Right lung (tissue), 5 donors: ENCODE results near the gene CCDC92. TPM values are rescaled to one million over a fixed set of nuclear protein-coding genes. Genes with fewer than 3 reads are reported as not detected.
A peak's percentile ranks its signal among the peaks of the same experiment; 100 is the strongest.

ENCODE experiments used
- DNase-seq, 2 donors: peaks; one replicate each; pipeline ENCODE4 v3.0.0-alpha.2; 2013
- polyA plus RNA-seq, 5 donors: library from polyadenylated mRNA; unstranded; fragments of 120-200 nt; gene quantifications; one replicate each; pipeline versions ENCODE4 v1.2.1 to v1.2.3, GENCODE V29; 2013; ENCODE audit warnings: inconsistent platforms in 1 of 5, low replicate concordance in 1 of 5; ENCODE audit not compliant: insufficient read length in 5 of 5, insufficient read depth in 1 of 5

Gene CCDC92
- polyA plus RNA-seq, 5 donors = 51.4 to 70.0 (median 59.6) TPM

DNA sequence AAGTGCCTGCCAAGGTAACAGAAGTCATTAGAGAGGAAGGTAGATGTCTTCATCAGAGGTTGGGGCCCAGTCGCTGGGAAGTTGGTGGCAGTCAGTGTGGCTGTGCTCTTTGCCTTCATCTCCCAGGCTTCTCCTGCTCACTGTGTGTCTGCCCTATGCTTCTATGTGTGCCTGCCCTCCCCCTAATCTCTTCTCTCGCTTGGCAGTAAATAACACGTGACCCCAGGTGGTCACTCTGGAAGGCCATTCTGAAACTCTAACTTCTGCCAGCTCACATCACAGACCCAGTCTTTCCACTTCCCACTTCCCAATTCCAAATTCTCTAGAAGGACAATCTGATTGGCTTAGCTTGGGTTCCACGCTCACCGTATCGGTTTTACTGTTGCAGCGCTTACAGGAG lies 9.6 kb upstream of the CCDC92 start:
- no peak for DNase-seq

DNA sequence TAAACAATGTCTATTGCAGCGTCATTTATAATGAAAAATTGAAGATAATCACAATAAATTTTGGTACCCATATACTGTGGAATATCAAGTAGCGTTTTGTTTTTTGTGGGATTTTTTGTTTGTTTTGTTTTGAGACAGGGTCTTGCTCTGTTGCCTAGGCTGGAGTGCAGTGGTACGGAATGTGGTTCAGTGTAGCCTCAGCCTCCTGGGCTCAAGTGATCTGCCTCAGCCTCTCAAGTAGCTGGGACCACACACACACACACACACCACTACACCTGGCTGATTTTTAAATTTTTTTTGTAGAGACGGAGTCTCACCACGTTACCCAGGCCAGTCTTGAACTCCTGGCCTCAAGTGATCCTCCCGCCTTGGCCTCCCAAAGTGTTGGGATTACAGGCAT lies 6.9 kb upstream of the CCDC92 start:
- DNase-seq = no peak

DNA sequence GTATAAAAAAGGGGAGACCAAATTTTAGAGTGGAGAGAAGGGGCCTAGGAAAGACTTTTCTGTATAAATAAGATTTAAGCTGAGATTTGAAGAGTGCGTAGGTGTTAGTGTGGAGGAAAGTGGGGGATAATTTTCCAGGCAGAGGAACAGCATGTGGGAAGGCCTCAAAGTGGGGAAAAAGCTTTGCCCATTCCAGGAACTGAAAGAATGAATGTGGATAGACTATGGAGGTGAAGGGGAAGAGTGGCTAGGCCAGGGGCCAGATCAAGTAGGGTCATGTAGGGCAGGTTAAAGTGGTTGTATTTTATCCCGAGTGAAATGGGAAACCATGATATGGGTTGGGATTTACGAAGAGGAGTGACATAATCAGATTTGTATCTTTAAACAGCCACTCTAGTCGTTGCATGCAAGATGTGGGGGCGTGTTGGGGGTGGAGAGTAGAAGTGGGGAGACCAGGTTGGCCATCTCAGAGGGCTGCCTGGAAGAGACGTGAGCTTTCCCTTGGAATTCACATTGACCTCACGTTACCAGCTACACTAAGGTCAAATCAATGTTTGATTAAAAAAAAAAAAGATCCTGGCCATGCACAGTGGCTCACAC lies 3.7 kb upstream of the CCDC92 start:
- no peak for DNase-seq

DNA sequence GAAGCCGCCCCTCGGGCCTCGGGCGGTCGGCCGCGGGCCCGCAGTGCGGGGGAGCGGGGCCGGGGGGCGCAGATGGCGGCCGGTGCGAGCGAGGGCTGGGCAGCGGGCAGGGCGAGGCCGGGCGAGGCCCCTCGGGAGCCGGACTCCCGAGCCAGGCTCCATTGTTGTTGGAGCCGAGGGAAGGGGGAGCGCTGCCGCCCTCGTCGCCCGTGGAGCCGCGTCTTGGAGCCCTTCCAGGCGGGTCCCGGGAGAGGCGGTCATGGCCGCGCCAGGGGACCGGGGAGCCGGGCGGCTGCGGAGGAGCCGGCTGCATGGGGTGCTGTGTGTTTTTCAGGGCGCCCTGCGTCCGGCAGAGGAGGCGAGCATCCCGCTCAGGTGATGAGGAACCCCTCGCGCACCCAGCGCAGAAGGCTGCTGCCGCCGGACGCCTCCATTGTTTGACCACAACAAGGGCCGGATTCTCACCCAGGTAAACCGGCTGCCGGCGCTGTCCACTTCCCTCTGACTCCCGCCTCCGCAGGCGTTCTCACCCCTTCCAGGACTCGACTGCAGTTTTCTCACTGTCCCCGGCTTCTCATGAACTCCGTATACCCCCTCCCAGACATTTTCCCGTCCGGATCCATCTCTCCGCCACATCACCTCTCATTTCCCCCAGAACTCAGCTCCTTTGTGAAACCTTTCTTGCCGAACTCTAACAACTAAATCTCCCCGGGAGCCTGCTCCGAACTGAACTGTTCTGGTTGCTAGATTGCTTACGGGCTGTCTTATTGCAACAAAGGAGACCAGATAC lies 1.1 kb upstream of the CCDC92 start:
- DNase-seq = peak in 1 of 2 donors; percentile 39

DNA sequence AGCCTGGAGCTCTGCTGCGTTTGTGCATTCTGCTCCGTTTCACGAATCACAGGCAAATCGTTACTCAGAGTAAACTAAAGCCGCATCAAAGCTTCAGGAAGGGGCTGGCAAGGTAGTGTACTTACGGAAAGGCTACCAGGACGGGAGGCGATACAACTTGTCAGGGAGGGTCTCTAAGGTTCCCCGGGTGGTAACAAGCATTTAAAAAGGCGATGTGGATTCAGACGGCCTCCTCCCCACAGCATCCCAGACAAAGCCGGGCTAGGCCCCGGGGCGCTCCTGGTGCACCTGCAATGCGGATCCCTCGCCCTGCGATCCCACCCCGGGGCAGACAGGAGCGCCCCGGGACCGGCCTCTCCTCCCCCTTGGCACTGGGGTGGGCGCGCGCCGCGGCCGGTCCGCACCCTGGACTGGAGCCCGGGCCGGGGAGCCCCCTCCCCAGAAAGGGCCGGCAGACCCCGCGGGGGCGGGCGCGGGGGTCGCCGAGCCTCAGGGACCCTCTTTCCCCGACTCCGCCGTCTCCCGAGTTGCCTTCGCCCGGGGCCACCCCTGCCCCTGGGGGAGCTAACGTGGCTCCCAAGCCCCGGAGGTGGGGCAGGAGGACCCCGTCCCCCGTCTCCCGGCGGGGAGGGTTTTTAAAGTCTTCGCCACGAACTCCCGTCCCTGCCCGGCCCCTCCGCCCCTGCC lies 718 bp downstream of the CCDC92 start:
- DNase-seq = peak; percentile 25 to 30

DNA sequence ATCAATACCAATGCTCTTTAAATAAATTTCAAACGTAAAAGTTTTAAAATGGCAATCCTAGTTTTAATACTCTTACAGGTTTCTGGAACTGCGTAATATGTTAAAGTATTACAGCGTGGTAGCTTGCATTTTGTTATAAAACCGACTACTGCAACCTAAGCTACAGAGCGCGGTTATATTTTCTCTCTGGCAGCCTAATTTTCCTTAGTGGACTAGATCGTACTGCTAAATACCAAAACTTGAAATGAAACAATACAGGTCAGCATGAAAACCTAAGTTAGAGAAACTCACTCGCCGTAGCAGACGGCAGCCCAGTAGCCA lies 1.2 kb downstream of the CCDC92 start:
- no peak for DNase-seq

DNA sequence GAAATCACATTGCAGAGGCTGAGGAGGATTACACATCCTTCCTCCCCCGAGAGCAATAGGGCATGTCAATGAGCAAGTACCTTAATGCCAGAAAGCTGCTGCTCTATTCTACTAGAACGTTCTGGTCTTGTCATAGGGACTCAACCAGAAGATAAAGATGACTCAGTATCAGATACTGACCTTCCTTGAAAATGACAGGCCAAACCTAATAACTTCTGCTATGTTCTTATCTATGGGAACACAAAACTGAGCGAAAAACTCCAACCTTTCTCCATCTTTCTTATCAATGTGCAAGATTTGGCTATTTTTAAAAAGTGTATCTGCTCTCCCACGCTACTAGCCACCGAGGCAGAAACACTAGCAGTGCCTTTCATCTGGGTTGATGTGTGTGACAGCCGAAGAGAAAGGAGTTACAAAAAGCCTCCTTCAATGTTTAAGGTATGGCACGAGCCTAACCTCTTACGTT lies 5.5 kb downstream of the CCDC92 start:
- DNase-seq = no peak

DNA sequence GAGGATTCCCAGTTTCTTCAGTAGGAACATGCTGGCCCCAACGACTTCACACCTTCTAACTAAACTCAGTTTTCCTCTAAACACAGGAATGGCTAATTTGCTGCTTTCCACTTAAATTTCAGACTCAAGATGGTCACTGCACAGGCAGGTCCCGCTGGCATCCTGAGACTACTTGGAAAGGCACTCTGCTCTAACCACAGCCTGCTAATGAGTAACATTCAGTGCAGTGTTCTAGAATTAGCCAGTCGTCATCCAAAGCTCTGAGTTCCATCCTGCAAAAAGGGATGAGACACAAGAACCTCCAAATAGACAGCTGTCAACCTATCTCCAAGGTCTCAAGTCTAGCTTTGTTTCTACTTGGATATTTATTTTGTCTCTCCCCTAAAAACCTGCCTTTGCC lies 6.0 kb downstream of the CCDC92 start:
- no peak for DNase-seq

DNA sequence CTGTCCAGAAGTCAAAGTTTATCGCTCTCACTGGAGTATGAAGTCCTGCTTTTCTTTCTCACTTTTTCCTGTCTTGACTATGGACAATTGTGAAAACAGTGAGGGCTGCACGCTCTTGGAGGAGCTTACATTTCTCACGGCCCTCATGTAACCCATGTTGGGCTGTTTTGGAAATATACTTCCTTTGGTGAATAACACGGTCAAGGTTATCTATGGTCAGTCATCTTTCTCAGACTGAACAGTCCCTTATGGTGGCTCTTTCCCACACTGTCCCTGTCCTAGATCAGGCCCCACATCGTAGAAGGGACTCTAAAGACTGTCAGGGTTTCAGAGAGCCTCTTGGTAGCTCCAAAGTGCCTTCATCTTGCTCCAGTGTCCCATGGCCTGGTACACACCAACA lies 7.2 kb downstream of the CCDC92 start:
- DNase-seq = no peak

DNA sequence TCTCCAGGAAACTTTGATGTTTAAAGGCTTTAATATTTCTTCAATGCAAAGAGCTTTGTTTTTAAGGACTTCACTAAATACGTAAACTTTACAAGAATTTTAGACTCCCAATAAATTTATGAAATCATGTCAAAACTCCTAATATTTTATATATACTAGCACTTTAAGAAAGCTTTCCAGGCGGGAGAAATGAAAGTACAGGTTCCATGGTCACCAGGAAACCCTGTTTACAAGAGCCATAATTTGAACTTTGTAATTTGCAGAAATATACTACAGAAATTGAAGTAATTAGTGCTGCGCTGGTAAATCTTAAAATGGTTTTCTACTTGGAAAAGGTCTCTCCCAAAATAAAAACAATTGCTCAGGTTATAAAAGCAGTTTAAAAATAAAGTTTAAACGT lies 8.8 kb downstream of the CCDC92 start:
- no peak for DNase-seq

DNA sequence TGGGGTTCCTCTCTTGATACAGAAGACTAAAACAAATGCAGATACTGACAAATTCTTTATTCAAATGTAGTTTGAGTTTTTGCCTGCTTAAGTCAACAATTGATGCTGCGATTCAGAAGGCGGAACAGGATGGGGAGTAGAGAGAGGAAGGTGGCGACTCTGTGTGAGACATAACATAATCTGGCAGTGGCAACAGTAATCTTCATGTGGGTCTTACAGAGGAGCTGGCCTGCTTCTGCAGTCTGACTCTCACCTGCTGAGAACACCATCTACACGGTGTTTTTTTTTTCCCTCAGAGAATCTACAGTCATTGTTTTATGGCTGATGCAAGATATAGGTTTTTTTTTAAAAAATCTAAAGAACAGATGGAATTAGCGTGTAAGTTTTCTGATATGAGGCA lies 10.1 kb downstream of the CCDC92 start:
- no peak for DNase-seq

DNA sequence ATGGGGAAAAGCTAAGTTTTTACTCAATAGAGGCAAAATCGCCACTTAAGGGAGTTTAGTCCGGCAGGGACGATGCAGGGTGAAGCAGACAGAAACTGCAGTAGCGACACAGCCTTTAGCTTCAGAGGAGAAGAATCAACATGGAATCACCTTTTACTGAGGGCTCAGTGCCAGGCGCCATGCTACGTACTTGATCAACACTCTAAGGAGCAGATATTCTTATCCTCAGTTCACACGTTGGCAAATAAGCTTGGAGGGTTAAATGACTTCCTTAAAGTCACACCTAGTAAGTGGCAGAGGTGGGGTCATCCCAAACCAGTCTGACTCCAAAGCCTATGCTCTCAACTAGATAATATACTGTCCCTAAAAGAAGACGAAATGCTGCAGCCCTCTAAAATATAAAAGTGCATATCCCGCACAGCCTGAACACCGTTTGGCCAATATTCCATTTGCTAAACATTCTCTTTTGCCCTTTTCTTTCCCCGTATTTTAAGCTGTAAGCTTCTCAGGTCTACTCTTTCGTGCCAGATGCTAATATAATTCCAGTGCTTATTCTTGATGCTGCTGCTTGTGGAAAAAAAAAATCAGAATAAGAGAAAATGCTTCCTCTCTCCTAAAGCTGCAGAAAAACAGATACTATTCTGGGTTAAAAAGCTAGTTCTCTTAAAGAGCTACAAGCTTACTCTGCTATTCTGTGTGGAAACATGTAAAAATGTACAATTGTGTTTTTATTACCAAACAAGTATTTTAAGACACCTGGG lies 10.9 kb downstream of the CCDC92 start:
- DNase-seq = no peak

DNA sequence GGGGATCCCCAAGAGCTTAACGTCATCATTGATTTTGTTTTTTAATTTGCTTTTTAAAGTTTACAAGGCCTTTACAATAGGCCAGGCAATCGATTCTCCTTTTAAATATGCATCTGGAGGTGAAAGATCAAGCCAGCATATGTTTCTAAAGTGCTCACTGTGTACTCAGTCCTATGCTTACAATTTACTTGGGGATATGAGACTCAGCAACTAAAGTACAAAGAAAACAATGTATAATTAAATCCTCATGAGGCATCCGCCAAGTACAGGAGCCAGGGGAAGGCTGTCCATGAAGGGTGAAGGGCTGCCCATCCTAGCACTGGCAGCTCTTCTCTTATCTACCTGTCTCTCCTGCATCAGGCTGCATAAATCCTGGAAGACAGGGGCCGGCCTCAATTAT lies 11.8 kb downstream of the CCDC92 start:
- no peak for DNase-seq

DNA sequence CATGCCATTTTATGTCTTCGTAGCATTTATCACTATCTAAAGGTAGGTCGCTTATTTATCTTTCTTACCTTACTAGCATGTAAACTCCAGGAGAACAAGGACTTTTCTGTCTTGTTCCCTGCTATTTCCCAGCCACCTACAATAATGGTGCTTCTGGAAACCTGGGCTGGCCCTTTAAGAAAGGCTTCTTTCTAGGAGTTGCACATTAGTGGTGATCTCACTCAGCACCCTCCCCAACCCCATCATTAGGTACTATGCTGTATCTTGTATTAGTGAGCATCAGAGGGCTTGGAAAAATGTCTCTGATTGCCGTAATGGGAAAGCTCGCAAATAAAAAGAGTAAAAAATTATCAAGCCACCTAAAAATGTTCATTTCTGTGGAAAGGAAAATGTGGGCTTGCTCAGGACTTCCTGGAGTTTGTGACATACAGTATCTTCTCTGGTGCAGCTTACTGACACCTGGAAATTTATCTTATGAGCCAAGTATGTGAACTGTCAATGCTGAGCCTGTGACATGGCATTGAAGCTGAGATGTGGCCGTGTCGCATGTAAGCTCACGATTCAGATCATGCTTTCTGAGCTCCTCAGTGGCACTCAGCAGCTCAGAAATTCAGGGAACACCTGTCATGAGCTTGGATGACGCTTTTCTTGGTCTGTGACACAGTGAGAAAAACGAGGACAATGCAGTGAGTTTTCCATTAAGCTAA lies 12.4 kb downstream of the CCDC92 start:
- DNase-seq = no peak

DNA sequence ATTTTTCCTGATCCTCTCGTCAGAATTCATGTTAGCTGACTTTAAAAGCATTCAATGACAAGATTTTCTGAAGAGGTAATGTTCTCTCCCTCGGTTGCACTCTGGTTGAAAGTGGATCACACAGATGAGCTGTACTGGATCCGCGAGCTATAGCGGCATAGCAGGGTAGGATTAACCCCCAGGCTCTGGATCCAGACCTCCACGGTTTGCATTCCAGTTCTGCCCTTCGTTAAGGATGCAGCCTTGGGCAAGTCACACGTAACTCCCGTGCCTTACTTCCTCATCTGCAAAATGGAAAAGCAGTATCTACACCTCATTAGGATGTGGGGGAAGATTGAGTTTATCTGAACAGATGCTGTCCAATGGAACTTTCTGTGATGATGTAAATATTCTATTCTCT lies 13.8 kb downstream of the CCDC92 start:
- no peak for DNase-seq

DNA sequence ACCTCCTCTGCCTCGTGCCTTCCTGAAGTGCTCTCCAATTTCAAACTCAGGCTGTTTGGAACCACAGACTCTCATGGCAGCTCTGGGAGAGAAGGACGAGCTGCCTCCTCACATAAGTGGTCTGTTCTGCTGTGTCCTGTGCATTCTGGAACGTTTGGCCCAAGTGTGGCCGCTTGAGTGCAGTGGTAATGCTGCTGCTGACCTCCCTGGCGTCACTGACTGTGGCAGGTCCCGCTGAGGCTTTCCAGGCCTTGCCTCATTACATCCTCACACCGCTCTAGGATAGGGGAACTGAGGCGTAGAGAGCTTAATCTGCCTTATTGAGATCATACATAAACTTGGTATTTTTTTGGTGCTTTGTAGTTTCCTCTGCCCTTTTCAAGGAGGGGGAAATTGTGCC lies 14.2 kb downstream of the CCDC92 start:
- no peak for DNase-seq

DNA sequence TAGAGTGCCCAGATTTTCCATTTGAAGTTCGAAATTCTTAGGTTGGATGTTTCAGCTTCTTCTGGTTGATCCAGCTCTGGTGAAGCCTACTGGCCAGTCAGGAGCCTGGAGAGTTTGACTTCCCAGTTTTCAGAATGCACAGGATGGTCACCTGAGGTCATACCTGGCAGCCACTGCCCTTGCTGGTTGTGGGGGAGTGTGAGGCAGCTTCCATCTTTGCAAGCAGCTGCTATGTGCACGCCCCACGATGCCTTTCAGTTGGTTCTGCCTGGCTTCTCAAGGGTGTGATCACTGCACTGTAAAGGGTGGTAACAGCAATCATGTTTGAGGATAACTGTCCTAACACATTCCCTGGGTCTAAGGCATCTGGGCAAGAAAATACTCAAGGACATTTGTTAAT lies 15.4 kb downstream of the CCDC92 start:
- no peak for DNase-seq

DNA sequence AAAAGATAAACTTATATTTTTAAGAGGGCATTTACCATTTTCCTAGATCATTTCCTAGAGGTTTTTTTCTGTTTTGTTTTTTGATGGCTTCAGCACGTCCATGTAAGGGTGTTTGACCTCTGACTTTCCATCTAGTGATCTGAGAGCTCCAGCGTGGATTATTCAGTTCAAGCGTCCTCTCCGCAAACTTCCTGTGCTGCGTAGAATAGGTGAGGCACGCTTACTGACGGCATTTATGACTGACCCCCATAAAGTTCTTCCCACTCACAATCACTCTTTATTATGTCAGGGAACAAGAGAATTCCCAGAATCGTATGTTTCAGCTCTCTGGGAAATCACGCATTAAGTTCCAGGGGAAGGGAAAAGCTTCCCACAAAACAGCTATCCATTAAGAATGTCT lies 16.4 kb downstream of the CCDC92 start:
- DNase-seq = no peak

DNA sequence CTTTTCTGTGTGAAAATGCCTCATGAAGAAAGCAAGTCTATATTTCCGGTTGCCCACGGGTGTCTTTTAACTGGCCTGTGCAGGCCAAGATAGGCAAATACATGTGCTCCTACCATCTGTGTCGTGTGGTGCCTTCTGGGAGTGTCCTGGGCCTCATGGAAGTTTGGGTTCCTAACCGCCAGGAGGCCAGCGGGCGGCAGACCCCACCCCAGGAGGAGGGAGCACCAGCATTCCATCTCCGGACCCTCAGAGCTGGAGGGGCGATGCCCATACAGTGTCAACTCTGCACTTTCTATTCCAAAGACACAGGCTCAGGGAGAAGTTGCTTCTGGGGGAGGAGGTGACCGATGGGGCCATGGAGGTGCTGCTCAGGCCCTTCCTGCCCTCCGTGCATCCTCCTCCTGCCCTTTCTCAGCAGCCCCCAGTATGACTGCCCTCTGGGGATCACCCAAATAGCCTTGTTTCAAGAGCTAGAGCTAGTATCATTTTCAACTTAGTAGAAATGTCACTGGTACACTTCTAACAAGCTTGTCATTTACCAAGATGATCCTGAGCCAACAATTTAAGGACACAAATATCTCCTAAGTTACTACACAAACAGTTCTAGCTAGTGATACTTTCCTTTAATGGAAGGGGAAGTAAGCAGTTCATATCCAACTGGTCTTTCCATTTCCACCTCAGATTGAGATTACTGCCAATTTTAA lies 17.8 kb downstream of the CCDC92 start:
- DNase-seq = no peak

DNA sequence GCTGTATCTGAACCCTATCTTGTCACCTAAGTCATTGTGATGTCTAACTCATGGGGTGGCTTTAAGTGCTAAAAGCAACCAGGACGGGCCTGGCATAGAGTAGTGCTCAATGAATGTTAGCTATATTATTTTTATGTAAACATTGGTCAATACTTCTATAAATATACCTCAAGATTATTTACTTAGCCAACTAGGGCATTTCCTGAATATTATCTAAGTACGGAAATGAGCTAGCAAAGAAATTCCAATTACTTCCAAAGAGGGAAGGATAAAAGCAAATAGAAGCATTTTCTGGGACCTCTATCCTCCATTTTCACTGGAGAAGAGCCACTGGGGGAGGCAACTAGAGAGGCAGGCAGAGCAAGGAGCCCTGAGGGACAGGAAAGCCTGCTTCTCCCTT lies 20.6 kb downstream of the CCDC92 start:
- peak in 1 of 2 donors; percentile 17 for DNase-seq

DNA sequence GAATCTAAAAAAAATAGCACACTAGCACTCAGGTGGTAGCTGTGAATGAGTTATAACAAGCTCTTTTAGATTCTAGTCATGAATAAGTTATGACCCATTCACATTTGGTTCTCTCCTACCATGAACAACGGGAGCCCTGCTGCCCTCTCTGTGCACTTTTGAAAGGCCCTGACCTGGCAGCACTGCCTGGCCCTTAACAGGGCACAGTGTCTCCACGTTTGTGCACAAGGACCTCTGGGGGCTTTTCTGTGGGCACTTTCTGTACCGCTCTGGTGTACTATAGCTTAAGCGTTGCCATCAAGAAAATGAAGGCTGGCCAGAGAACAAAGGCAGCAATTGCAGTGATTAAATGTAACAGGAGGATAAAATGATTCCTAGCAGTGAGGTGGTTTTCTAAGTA lies 21.2 kb downstream of the CCDC92 start:
- no peak for DNase-seq
